HG03066 (cell line): ENCODE data around the gene MDN1.

Experiments
- ATAC-seq: cut with Tn5 transposase; IDR thresholded peaks from one replicate; pipeline ENCODE4 v1.9.1; 2021; ENCODE audit warnings: low read depth; ENCODE audit not compliant: unreplicated experiment

MDN1 gene

DNA sequence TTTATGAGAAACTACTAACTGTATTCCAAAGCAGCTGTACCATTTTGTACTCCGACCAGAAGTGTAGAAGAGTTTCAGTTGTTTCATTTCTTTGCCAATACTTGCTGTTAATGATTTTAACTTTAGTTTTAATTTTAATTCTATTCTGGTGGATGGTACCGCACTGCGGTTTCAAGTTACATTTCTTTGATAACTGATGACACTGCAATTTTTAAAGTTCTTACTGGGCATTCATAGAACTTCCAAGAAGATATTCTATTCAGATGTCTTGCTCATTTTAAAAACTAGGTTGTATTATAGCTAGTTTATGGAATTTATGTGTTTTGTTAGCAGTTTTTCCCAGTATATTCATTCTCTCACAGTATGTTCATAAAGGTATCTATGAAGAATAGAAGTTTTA is 117.2 kb downstream of the MDN1 start:
- no peak for ATAC-seq

DNA sequence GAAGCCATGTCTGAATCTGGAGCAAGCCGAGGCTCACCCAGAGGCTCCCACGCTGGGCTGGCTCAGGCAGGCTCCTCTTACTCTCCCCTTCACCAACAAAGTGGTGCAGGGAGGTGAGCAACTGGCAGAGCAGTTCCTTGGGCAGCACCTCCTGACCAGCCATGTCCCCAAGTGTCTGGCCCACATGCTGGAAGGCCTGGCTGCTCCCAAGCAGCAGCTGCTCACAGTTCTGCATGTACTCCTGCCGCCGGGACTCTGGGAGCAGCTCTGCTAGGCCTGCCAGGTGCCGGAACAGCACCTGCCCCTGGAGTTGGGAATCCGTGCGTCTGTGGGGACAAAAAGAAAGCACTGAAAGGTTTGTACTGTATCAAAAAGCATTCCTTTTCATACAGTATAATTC is 123.9 kb downstream of the MDN1 start:
- no peak for ATAC-seq

DNA sequence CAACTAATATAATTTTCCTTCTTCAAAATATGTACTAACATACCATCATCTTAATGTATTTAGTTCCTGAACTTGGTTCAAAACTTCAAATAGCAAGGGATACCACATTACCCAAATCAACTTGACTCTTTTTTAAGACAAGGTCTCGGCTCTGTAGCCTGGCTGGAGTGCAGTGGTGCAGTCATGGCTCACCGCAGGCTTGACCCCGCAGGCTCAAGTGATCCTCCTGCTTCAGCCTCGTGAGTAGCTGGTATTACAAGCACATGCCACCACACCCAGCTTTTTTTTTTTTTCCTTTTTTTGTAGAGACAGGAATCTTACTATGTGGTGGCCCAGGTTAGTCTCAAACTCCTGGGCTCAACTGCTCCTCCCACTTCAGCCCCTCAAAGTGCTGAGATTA is 125.2 kb downstream of the MDN1 start:
- ATAC-seq: no peak

DNA sequence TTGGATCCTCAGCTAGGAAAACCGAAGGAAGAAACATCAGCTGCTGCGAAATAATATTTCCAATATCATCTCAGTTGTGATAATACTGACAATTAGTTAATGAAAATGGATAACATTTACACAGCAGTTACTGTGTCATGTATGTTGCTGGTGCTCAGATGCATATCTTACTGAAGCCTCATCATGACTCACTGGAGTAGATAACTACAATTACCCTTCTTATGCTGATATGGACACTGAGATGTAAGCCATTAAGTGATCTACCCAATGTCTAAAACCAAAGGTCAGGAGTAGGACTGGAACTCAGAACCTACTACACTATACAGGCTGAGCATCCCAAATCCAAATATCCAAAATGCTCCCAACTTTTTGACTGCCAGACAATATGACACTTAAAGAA is 126.4 kb downstream of the MDN1 start:
- no peak for ATAC-seq

DNA sequence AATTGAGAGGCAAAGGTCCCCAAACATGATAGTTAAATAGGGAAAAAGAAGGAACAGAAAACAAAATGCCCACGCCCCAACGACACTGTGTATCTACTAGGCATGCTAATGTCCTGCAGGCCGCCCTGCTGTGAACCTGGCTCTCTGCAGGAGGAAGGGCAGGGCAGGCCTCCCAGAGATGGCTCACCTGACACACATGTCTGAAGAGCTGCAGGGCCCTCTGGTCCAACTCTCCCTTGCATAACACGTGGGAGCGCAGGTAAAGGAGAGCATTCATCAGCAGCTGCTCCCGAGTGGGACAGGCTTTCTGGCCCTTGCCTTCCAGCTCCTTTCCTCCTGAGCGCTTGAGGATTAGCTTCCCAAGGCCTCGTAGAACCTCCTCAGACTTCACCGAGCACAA is 127.3 kb downstream of the MDN1 start:
- no peak for ATAC-seq

DNA sequence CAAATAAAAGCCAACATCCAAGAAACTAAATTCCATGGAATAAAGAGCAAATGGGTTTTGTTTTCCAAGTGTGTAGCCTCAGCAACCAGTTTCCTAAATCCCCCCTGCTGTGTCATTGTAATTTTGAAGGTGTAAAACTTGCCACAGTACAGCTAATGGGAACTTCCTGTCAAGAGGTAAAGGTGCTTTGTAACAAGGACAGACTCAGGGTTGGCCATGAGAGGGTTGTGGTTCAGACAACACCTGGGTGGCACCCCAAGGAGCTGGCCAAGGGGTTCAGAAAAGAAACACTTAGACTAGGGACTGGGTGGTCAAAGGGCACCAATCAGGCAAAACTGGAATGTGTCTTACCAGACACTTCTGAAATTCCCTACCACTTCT is 128.7 kb downstream of the MDN1 start:
- no peak for ATAC-seq

DNA sequence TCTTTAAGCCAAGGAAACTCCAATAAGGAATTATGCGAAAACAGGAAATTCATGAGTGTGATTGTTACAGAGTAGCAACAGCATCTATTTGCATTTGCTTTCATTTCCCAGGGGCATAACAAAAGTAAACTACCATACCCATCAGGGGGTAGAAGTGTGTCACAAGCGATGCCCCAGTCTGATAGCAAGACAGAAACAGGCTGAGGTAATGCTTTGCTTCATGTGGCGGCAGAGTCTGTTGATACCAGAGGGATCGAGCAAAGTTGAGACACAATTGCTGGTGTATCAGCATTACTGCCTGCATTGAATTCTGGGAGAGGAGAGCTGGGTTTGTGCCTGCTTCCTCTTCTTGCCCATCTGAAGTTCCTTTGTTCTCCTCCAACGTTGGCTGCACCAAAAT is 129.9 kb downstream of the MDN1 start:
- no peak for ATAC-seq

DNA sequence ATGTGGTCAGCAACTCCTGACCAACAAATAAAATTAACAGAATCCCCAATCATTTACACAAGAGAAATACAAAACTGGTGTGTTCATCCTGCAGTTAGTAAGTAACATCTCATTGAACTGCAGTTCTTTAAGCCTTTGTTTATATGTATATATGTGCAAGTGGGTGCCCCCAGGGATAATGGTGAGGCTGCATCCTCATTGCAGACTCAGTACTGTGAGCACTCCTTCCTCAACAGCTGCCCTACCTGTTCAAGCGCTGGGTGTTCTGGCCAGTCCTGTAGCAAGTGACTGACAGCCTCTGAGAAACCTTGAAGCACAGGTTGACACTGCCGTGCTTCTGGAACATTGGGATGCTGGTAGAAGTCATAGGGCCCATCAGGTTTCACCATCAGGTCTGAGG is 131.3 kb downstream of the MDN1 start:
- no peak for ATAC-seq

DNA sequence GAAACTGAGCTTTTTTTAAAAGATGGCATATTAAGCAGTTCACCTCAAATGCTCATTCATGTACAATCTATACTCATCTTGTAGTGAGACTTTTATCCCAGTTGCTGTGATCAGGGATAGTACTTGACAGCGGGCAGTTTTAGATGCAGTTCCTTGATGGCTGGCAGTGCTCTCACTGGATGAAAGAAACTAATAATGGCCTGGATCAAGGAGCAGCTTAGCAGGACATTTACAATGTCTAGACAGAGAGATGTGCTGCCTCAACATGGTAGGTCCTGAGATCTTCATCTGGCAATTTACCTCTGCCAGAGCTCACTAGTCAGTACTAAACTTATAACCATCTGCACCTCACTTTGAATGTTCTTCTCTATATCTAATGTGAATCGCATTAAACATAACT is 134.3 kb downstream of the MDN1 start:
- ATAC-seq: no peak

DNA sequence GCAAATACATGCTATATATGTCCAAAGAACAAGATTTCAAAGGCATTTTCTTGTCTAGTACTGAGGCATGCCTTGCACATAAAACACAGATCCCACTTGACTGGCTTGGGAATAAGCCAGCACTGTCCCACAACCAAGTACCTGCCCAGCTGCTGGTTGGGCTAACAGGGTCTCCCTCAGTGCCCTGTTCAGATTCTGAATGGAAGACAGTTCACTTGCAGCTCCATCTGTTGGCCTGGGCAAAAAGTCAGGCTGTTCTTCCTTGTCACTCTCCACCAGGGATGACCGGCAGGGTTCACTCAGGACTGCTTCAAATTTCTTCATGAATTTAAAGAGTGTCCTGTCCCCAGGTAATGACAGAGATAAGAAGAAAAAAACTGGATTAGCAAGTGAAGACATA is 136.6 kb downstream of the MDN1 start:
- ATAC-seq: no peak

DNA sequence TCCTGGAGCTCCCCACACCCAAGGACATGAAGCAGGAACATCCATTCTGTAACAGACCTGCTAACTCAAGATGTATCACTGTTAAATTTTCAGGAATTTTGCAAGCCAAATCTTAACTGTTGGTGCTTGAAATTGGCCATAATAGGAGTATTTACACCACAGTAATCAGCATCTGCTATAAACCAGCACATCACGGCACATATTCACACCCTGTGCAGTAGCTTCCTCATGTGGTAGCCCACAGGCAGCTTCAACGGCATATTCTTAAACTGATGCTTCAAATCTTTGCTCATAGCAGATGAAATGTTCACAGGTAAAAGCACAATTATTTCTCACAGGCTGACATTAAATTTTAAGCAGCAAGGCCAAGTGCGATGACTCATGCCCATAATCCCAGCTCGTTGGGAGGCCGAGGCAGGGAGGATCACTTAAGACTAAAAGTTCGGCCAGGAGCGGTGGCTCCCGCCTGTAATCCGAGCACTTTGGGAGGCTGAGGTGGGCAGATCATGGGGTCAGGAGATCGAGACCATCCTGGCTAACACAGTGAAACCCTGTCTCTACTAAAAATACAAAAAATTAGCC is 137.5 kb downstream of the MDN1 start:
- ATAC-seq: no peak

DNA sequence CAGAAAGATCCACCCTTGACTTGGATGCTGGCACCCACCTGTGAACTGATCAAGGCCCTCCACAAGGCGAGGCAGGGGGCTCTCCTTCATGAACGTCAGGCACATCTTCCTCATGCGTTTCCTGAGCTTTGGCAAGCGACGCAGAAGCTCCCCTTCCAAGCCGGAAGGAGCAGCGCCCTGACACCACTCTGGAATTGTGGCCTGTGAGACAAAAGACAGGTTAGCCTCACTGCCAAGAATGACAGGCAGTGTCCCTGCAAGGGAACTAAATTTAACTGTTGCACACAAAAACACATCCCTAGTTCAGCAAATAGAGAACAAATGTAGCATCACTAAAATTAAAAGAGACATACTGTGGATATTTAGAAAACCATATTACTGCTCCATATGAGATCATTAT is 139.0 kb downstream of the MDN1 start:
- ATAC-seq: no peak

DNA sequence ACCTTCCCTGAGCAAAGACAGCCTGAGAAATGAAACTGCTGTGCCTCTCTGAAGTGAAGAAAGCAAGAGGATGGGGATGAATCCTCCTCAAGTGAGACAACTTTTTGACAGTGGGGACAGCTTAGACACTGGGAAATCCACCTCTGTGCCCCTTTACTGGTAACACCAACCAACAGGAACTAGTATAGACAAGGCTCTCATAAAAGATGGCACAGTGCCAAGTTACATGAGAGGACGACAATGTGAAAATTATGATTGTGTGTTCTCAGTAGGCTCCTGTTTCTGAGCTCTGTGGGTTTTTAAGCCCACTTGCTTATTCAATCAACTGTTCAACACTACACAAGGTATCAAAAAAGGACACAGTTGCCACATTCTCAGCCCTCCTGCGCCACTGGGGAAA is 139.4 kb downstream of the MDN1 start:
- ATAC-seq: no peak

DNA sequence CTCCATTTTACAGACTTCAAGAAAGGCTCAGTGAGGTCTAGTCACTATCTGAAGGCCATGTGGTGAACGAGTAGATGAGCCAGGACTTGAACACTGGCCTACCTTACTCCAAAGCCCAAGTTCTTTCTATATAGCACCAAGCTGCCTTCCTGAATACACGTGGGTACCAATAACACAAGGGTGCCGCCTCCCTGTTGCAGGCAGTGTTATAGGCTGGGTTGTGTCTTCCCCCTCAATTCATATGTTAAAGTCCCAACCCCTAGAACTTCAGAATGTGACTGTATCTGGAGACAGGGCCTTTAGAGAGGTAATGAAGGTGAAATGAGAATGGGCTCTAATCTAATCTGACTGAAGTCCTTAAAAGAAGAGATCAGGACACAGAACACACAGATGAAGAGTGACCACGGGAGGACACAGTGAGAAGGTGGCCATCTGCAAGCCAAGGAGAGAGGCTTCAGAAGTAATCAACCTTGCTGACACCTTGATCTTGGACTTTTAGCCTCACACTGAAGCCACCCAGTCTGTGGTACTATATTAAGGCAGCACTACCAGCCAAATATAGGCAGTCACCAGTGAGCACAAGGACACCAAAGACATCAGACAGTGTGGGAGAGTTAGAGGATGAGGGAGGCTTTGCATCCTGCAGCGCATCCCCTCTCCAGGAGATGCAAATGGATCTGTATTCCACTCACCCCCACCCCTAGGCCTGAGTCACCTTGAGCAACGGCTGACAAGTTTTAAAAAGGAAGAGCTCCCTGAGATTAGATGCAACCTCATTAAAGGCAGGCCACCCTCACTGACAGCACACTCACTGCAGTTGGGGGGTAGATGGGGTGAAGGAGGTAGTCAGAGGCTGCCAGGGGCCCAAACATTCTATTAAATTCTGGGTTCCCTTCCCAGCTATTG is 140.1 kb downstream of the MDN1 start:
- no peak for ATAC-seq

DNA sequence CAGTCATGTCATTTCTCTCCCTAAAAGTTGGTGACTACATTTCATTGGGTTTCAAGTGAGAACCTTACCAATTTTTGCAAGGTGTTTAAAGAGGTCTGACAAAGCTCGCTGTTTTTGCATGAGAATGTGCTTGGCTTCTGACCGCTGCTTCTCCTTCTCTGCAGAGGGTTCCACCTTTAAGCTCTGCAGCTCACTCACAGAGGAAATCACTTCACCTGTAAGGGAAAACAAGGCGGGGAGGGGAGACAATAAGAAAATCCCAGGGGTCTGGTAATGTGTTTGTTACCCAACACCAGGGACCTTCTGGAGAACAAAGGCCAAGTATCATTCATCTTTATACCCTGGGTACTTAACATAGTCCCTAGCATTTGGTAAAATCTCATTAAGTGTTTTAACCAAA is 141.1 kb downstream of the MDN1 start:
- ATAC-seq: no peak

DNA sequence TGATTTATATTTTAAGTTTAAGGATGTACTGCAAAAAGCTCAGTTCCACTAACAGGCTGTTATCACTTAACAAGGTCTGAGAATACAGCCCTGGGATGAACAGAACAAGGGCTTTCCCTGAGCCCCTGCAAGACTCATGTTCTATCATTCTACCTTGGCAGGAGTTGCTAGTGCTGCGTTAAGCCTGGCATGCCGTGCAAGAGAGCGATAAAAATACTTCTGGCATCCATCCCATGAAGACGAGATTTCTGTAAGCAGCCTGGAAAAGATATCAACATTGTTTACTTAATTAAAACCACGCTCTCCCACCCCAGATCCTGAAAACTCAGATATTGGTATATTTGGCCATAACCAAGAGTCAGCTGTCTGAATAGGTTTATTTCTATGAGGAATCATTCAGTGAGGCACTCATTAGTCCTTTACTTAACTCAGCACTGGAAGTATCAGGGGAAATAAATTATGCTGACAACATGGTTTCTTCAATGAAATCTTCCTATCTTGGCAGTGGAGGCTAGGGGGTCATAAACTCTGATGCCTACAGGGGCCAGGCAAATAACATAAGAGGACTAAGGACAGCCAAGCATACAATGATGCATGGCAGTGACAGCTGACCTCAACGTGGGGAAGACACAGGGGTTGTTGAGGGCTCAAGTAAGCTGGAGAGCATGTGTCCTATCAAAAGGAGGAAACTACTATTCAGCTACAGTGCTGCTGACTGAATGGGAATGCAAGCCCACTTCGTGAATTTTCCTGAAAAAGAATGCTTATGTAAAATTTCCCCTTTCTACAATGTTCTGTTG is 143.4 kb downstream of the MDN1 start:
- no peak for ATAC-seq

DNA sequence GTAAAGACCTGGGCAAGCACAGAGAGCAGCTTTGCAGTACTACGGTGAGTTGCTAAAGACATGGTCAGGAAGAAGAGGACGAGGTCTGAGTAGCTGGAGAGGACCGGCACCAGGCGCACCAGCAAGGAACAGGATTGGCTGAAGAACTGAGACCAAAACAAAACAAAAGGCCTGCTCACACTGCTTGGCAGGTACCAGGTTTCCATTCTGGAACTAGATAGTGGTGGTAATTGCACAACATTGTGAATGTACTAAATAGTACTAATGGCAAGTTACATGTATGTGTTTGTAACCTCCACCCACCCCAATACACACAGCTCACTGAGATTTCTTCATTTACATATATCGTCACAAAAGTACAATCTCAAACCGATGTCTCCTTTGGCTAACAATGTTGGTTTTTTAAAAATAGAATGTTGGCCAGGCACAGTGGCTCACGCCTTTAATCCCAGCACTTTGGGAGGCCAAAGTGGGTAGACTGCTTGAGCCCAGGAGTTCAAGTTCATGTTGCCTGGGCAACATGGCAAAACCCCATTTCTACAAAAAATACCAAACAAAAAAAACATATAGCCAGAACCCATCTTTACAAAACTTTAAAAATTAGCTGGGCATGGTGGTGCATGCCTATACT is 148.5 kb downstream of the MDN1 start:
- no peak for ATAC-seq

DNA sequence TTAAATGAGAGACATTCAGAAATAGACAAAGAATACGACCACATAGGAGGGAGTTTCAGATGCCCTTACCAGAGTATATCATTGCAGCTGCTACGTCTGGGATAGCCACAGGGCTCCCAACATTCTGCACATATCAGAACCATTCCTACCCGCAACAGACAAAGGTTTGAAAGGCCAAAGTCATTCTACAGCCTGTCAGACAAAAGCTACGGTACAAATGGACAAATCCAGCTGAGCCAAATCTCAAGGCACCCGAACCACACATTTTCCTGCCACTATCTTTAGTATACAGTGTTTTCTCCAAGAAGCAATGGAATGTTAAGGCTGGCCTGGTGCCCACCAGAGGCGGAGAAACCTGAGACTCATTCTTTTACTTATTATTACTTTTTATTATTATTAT is 150.6 kb downstream of the MDN1 start:
- ATAC-seq: no peak

DNA sequence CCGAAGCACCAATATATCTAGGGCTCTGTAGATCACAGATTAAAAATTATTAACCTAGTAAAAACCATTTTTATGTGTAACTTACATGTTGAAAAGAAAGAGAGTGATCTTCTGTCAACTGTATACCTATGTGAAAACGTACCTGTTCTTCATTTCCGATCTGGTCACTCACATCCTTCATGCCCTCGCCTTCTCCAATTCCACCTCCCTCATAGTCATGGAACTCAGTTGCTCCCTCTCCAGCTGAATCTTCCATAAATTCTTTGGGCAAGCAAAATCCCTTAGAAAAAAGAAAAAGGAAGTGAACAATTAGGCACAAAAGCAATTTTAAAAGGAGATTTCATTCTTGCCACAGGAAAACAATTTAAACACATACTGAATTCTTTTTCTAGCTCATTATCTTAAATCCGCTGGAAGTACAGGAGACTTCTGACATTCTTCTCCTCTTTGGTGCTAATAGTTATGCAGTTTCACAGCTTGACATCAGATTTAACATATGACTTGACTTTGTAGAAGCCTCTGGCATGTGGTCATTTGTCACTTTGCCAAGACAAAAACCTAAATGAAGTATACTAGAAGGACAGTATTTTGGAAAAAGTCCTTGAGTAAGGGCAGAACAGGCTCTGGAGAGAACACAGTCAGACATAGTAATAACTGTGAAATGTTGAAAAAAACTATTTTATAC is 151.6 kb downstream of the MDN1 start:
- no peak for ATAC-seq

DNA sequence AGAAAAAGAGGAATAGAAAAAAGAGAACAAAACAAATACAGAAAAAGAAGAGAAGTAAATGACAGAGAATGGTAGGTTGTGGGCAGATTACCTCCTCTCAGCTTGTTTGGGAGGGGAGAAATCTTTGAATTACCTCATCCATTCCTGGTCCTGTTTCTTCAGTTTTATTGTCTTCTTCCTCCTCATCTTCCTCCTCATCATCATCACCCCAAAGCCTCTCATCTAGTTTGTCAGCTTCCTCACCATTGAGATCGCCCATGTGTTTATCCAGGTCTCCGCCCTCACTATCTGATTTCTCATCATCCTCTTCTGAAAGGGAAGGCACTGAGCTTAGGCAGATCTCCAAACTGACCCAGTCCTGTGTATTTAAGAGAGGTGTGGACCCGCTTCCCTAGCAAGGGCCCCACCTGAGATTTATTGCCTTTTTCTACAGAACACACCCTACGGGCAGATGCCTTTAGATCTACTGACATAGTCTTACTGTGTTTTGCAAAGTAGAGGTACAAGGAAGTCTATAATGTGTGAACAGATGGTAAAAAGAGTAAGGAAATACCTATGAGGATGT is 156.9 kb downstream of the MDN1 start:
- ATAC-seq: no peak
